OCI-LY3 (cell line): ENCODE results near the gene BRSK1.

ENCODE experiments used
- EZH2phosphoT487 ChIP-seq: fragments of 200-600 bp; shearing (Covaris generic); IDR thresholded peaks from 2 replicates; pipeline ENCODE4 v1.6.1; 2018; ENCODE audit warnings: antibody characterized with exemption, mixed run types, low read depth
- TF ChIP-seq, protein P1 (sequence below): fragments of 200-600, 300-600 bp; sonication (generic); IDR thresholded peaks from 2 replicates; pipeline ENCODE4 v1.5.1; 2014; ENCODE audit warnings: antibody characterized with exemption, low read length, low read depth

GRCh38 chr19:55240713-55241020, 43.1 kb upstream of the BRSK1 start:
- TF ChIP-seq, protein P1, sequence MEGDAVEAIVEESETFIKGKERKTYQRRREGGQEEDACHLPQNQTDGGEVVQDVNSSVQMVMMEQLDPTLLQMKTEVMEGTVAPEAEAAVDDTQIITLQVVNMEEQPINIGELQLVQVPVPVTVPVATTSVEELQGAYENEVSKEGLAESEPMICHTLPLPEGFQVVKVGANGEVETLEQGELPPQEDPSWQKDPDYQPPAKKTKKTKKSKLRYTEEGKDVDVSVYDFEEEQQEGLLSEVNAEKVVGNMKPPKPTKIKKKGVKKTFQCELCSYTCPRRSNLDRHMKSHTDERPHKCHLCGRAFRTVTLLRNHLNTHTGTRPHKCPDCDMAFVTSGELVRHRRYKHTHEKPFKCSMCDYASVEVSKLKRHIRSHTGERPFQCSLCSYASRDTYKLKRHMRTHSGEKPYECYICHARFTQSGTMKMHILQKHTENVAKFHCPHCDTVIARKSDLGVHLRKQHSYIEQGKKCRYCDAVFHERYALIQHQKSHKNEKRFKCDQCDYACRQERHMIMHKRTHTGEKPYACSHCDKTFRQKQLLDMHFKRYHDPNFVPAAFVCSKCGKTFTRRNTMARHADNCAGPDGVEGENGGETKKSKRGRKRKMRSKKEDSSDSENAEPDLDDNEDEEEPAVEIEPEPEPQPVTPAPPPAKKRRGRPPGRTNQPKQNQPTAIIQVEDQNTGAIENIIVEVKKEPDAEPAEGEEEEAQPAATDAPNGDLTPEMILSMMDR, result no peak
- TF ChIP-seq EZH2phosphoT487, result no peak
